ENCODE results near the gene ZNF385B.

The ZNF385B gene

GRCh38 chr2:179558010-179558934 is 303.1 kb downstream of the ZNF385B start:
- TF ChIP-seq POLR2AphosphoS5 (IDR thresholded peaks at IDR 0.05; ENCODE audit: low read depth, low read length): no peak
- TF ChIP-seq, protein P1, sequence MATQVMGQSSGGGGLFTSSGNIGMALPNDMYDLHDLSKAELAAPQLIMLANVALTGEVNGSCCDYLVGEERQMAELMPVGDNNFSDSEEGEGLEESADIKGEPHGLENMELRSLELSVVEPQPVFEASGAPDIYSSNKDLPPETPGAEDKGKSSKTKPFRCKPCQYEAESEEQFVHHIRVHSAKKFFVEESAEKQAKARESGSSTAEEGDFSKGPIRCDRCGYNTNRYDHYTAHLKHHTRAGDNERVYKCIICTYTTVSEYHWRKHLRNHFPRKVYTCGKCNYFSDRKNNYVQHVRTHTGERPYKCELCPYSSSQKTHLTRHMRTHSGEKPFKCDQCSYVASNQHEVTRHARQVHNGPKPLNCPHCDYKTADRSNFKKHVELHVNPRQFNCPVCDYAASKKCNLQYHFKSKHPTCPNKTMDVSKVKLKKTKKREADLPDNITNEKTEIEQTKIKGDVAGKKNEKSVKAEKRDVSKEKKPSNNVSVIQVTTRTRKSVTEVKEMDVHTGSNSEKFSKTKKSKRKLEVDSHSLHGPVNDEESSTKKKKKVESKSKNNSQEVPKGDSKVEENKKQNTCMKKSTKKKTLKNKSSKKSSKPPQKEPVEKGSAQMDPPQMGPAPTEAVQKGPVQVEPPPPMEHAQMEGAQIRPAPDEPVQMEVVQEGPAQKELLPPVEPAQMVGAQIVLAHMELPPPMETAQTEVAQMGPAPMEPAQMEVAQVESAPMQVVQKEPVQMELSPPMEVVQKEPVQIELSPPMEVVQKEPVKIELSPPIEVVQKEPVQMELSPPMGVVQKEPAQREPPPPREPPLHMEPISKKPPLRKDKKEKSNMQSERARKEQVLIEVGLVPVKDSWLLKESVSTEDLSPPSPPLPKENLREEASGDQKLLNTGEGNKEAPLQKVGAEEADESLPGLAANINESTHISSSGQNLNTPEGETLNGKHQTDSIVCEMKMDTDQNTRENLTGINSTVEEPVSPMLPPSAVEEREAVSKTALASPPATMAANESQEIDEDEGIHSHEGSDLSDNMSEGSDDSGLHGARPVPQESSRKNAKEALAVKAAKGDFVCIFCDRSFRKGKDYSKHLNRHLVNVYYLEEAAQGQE (IDR thresholded peaks at IDR 0.05; ENCODE audit: insufficient read depth in 1 of 2, low read depth in 2 of 2, low read length in 2 of 2): no peak
- TF ChIP-seq TAF1 (IDR thresholded peaks at IDR 0.05; ENCODE audit: borderline replicate concordance, insufficient read depth, low read length): no peak
- no peak for TF ChIP-seq FOXP2 (optimal IDR thresholded peaks at IDR 0.05; ENCODE audit: borderline replicate concordance, extremely low read depth, extremely low read length, insufficient read depth)
- TF ChIP-seq SIN3A (IDR thresholded peaks at IDR 0.05; ENCODE audit: borderline replicate concordance, insufficient read depth, low read length): no peak

DNA sequence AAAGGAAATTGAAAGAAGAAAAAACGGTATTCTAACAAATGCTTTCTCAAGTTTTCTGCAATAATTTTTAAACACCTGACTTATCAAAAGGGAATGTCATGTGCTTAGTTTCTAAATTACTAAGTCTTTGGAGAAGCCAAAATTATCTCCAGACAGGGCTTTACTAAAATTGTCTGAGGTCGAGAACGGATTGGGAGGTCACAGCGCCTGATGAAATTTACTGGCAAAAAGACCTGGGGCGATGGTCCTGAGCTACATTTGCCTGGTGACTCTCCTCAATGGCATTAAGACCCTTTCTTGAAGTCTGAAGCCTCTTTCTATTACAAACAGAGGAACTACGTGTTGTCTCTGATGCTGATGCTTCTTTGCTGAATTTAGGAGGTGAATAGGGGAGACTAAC is 305.0 kb downstream of the ZNF385B start:
- TF ChIP-seq TAF1 (IDR thresholded peaks at IDR 0.05; ENCODE audit: borderline replicate concordance, insufficient read depth, low read length) (no peak), SIN3A (IDR thresholded peaks at IDR 0.05; ENCODE audit: borderline replicate concordance, insufficient read depth, low read length) (no peak), POLR2AphosphoS5 (IDR thresholded peaks at IDR 0.05; ENCODE audit: low read depth, low read length) (no peak), FOXP2 (optimal IDR thresholded peaks at IDR 0.05; ENCODE audit: borderline replicate concordance, extremely low read depth, extremely low read length, insufficient read depth) (no peak)
- TF ChIP-seq, protein P1 (IDR thresholded peaks at IDR 0.05; ENCODE audit: insufficient read depth in 1 of 2, low read depth in 2 of 2, low read length in 2 of 2): no peak

- no peak for TF ChIP-seq SIN3A (IDR thresholded peaks at IDR 0.05; ENCODE audit: borderline replicate concordance, insufficient read depth, low read length)
- no peak for TF ChIP-seq FOXP2 (optimal IDR thresholded peaks at IDR 0.05; ENCODE audit: borderline replicate concordance, extremely low read depth, extremely low read length, insufficient read depth)
- TF ChIP-seq, protein P1 (IDR thresholded peaks at IDR 0.05; ENCODE audit: insufficient read depth in 1 of 2, low read depth in 2 of 2, low read length in 2 of 2): no peak
- no peak for TF ChIP-seq POLR2AphosphoS5 (IDR thresholded peaks at IDR 0.05; ENCODE audit: low read depth, low read length)
- TF ChIP-seq TAF1 (IDR thresholded peaks at IDR 0.05; ENCODE audit: borderline replicate concordance, insufficient read depth, low read length): no peak
Observed at GRCh38 chr2:179555691-179556283, 305.6 kb downstream of the ZNF385B start.

GRCh38 chr2:179554639-179555386 is 306.6 kb downstream of the ZNF385B start:
- TF ChIP-seq FOXP2 (optimal IDR thresholded peaks at IDR 0.05; ENCODE audit: borderline replicate concordance, extremely low read depth, extremely low read length, insufficient read depth) (no peak), TAF1 (IDR thresholded peaks at IDR 0.05; ENCODE audit: borderline replicate concordance, insufficient read depth, low read length) (no peak), POLR2AphosphoS5 (IDR thresholded peaks at IDR 0.05; ENCODE audit: low read depth, low read length) (no peak), SIN3A (IDR thresholded peaks at IDR 0.05; ENCODE audit: borderline replicate concordance, insufficient read depth, low read length) (no peak)
- TF ChIP-seq, protein P1 (IDR thresholded peaks at IDR 0.05; ENCODE audit: insufficient read depth in 1 of 2, low read depth in 2 of 2, low read length in 2 of 2): no peak
